ENCODE data around the gene R3HDM2. TPM values are rescaled to one million over a fixed set of nuclear protein-coding genes. Genes with fewer than 3 reads are reported as not detected.

Gene R3HDM2
- total and polyA plus RNA-seq, 8 donors, result 14.5 to 39.8 (median 24.4) TPM

DNA sequence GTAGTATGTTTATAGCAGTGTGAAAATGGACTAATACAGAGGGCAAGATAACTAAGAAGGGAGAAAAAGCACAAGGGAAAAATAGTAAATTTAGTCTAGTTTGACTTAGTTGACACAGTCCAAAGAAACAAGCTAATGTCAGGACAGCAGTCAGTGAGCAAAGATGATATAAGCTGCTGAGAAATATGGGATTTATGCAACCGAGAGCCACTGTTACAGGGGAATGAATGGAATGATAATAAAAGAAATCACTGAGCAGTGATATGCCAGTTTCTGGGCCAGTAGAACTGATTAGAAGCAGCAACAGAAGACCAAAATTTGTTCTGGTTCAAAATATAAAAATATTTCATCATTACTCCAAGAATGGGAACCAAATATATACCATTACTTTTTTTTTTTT lies 60.1 kb downstream of the R3HDM2 start:
- no peaks in the 10 kb centered on the region for H3K9me3 ChIP-seq
- intact Hi-C loops (cut with DNase I), result no loop called here
- no peak overlapping the region for H3K27ac ChIP-seq
- ATAC-seq, result no peak
- TF ChIP-seq CTCF (IDR thresholded peaks at IDR 0.05), result no peak
- H3K4me3 ChIP-seq, result no peak overlapping the region
- no peaks in the 10 kb centered on the region for H3K36me3 ChIP-seq
- FAIRE-seq, result no peak
- WGBS, 2 donors, result 71% methylated on average over 1 of the region's 1 CpG
- DNase-seq, result no peak
- peaks cover 0 to 4% (median 0%) of the 10 kb centered on the region in 3 donors for H3K4me1 ChIP-seq
- H3K27me3 ChIP-seq, result no peaks in the 10 kb centered on the region

GRCh38 chr12:57370072-57370471 lies 60.8 kb downstream of the R3HDM2 start:
- H3K9me3 ChIP-seq, result no peaks in the 10 kb centered on the region
- no peak for ATAC-seq
- H3K27me3 ChIP-seq, result no peaks in the 10 kb centered on the region
- H3K4me3 ChIP-seq, result no peak overlapping the region
- no peak for TF ChIP-seq CTCF (IDR thresholded peaks at IDR 0.05)
- H3K36me3 ChIP-seq, result no peaks in the 10 kb centered on the region
- 95 to 98% methylated on average over 9 to 11 of the region's 11 CpGs for WGBS, 2 donors
- no peak overlapping the region for H3K27ac ChIP-seq
- intact Hi-C loops (cut with DNase I), result no loop called here
- no peak for DNase-seq
- H3K4me1 ChIP-seq, result peaks cover 0 to 4% (median 0%) of the 10 kb centered on the region in 3 donors
- no peak for FAIRE-seq

DNA sequence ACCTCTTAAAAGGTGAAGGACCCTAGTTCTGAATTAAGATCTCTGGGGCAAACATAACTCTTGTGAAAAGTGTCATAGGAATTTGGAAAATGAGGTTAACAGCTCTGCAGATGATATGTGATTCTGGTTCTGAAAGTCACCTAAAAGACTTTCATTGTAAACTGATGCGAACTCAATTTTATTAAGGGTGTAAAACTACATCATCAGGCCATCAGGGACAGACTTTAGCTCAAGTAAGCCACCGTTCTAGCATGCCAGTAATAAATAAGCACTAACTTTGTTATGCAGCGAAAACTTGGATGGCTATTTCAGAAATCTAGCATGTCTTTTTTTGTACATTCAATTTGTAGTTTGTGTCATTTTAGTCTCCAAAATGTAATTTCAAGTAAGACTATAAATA lies 61.6 kb downstream of the R3HDM2 start:
- H3K27me3 ChIP-seq, result no peaks in the 10 kb centered on the region
- no peak overlapping the region for H3K4me3 ChIP-seq
- H3K36me3 ChIP-seq, result no peaks in the 10 kb centered on the region
- DNase-seq, result no peak
- H3K4me1 ChIP-seq, result peaks cover 0 to 4% (median 0%) of the 10 kb centered on the region in 3 donors
- 95 to 96% methylated on average over 3 of the region's 3 CpGs for WGBS, 2 donors
- intact Hi-C loops (cut with DNase I), result no loop called here
- no peak for FAIRE-seq
- ATAC-seq, result no peak
- no peaks in the 10 kb centered on the region for H3K9me3 ChIP-seq
- H3K27ac ChIP-seq, result no peak overlapping the region
- TF ChIP-seq CTCF (IDR thresholded peaks at IDR 0.05), result no peak

DNA sequence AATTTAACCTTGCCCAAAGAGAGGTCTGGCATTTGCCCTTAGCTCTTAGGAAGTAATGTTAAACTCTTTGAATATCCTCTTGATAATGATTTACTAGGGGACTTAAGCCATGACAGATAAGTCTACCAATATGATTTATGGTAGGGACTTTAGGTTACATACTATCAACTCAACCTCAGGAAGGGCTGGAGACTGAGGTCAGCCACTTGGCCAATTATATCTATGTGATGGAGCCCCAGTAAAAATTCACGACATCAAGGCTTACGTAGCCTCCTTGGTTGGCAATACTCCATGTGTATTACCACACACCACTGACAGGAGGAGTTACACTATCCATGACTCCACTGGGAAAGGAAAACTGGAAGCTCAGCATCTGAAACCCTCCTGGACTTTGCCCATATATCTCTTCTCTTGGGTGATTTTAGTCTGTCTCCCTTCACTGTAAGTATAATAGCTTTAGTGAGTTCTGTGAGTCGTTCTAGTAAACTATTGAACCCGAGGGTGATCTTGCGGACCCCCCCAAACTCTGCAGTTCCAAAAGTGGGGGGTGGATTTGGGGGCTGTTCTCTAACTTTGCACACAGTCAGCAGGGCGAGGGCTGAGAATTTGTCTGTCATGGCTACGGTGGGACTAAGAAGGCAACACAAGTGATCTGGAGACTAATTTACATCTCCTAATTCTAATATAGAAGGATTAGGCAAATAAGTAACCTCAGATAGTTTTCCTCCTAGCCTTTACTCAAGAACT lies 62.3 kb downstream of the R3HDM2 start:
- Histone ChIP-seq H3K4me1 (peaks cover 0 to 4% (median 0%) of the 10 kb centered on the region in 3 donors), H3K4me3 (no peak overlapping the region), H3K36me3 (no peaks in the 10 kb centered on the region), H3K27me3 (no peaks in the 10 kb centered on the region), H3K9me3 (no peaks in the 10 kb centered on the region), H3K27ac (peak overlapping the region in 2 of 4 donors; percentile 30 to 41)
- ATAC-seq (peak; percentile 48 to 73 (median 69)), FAIRE-seq (no peak), DNase-seq (peak in 2 of 6 donors; percentile 15 to 36)
- no peak for TF ChIP-seq CTCF (IDR thresholded peaks at IDR 0.05)
- intact Hi-C loops (cut with DNase I), result no loop called here
- WGBS, 2 donors, result 70 to 76% methylated on average over 7 of the region's 7 CpGs

DNA sequence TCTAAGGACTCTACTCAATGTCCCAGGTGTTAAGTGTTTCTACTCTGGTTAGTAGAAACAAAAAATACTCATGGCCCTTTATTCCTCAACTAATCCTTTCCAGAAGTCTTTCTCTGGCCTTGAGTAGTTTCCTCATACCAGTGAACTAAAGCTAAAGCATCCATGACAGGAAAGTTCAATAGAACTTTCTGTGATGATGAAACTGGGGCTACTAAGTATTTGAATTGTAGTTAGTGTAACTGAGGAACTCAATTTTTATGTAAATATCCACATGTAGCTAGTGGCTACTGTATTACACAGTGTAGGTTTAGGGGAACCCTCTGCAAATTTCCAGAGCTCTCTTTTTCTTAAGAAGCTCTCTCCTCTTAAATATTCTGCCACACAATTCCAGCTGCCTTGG lies 63.7 kb downstream of the R3HDM2 start:
- H3K4me1 ChIP-seq, result peaks cover 0 to 4% (median 0%) of the 10 kb centered on the region in 3 donors
- no peaks in the 10 kb centered on the region for H3K27me3 ChIP-seq
- no peaks in the 10 kb centered on the region for H3K9me3 ChIP-seq
- no peak overlapping the region for H3K4me3 ChIP-seq
- intact Hi-C loops (cut with DNase I), result no loop called here
- no peak overlapping the region for H3K27ac ChIP-seq
- DNase-seq (no peak), FAIRE-seq (no peak), ATAC-seq (no peak)
- TF ChIP-seq CTCF (IDR thresholded peaks at IDR 0.05), result no peak
- no peaks in the 10 kb centered on the region for H3K36me3 ChIP-seq
